AG04449 (cell line): ENCODE data around the gene USP34.
"Not testable (repeated sequence)": the region's sequence is repeated elsewhere in the genome, so short reads cannot be mapped to it uniquely, and the experiment has no call there.

Experiments used
- CTCF ChIA-PET: fragments of 350-600 bp; formaldehyde crosslinking; extraction: SDS; loops from one replicate; lab custom pipeline; 2021; ENCODE audit warnings: antibody characterized with exemption; lab: Yijun Ruan, JAX
- POLR2A ChIA-PET: fragments of 400-600, 350-600 bp; formaldehyde crosslinking; extraction: SDS; loops from one replicate; lab custom pipeline; 2020; ENCODE audit warnings: antibody characterized with exemption, inconsistent platforms; lab: Yijun Ruan, JAX
- DNase-seq: peaks from one replicate; pipeline ENCODE4 v3.0.0-alpha.2; 2010; ENCODE audit warnings: low read depth, low spot score
- H3K4me3 ChIP-seq: 2 replicates; pipeline ENCODE4 v1.5.1; 2011; ENCODE audit warnings: low read depth, mild to moderate bottlenecking, control low read depth, low read length
- TF ChIP-seq, protein P1 (sequence below): IDR thresholded peaks from one replicate; pipeline ENCODE4 v1.5.1; 2011; ENCODE audit warnings: mild to moderate bottlenecking, moderate library complexity, low read length, control low read depth, inconsistent platforms; ENCODE audit not compliant: insufficient read depth; ENCODE audit errors: missing control alignments

The USP34 gene

DNA sequence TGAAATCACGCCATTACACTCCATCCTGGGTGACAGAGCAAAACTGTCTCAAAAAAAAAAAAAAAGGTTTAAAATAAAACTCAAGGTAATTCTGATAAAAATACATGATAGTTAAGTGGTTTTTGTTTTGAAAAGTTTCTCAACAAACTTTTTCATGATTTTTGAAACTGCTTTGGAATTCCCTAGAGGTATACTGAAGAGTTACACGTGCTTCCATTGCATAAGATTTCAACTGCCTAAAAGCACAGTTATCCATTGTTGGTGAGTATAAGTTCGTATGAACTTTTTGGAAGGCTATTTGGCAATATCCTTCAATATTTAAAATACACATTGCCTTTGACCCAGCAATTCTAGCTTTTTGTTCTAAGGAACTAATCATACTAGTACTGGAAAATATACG lies 74.9 kb downstream of the USP34 start:
- H3K4me3 ChIP-seq, result no peak overlapping the region
- TF ChIP-seq, protein P1, sequence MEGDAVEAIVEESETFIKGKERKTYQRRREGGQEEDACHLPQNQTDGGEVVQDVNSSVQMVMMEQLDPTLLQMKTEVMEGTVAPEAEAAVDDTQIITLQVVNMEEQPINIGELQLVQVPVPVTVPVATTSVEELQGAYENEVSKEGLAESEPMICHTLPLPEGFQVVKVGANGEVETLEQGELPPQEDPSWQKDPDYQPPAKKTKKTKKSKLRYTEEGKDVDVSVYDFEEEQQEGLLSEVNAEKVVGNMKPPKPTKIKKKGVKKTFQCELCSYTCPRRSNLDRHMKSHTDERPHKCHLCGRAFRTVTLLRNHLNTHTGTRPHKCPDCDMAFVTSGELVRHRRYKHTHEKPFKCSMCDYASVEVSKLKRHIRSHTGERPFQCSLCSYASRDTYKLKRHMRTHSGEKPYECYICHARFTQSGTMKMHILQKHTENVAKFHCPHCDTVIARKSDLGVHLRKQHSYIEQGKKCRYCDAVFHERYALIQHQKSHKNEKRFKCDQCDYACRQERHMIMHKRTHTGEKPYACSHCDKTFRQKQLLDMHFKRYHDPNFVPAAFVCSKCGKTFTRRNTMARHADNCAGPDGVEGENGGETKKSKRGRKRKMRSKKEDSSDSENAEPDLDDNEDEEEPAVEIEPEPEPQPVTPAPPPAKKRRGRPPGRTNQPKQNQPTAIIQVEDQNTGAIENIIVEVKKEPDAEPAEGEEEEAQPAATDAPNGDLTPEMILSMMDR, result no peak
- ChIA-PET POLR2A (no interaction called here), CTCF (interaction anchor here (0.7 kb wide), 1 partner anchor 8 kb away, joined by 5 read pairs; no protein-coding TSS in a partner anchor)
- no peak for DNase-seq

DNA sequence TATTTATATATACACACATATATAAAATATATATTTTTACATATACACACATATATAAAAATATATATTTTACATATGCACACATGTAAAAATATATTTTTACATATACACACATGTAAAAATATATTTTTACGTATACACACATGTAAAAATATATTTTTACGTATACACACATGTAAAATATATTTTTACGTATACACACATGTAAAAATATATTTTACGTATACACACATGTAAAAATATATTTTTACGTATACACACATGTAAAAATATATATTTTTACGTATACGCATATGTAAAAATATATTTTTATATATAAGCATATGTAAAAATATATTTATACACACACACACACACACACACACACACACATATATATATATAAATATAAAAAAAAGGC lies 83.3 kb downstream of the USP34 start:
- H3K4me3 ChIP-seq, DNase-seq, CTCF ChIA-PET, POLR2A ChIA-PET: not testable (repeated sequence)

DNA sequence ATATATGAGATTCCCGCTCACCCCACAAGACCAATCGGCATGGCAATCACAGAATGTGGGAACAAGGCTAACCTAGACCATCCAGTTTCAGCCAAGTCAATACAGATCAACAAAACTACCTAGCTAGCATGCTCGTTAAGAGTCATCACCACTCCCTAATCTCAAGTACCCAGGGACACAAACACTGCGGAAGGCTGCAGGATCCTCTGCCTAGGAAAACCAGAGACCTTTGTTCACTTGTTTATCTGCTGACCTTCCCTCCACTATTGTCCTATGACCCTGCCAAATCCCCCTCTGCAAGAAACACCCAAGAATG lies 90.0 kb downstream of the USP34 start:
- CTCF ChIA-PET, result interaction anchor here (1.5 kb wide), 1 partner anchor 22 kb away, joined by 4 read pairs; no protein-coding TSS in a partner anchor
- POLR2A ChIA-PET, DNase-seq: not testable (repeated sequence)

DNA sequence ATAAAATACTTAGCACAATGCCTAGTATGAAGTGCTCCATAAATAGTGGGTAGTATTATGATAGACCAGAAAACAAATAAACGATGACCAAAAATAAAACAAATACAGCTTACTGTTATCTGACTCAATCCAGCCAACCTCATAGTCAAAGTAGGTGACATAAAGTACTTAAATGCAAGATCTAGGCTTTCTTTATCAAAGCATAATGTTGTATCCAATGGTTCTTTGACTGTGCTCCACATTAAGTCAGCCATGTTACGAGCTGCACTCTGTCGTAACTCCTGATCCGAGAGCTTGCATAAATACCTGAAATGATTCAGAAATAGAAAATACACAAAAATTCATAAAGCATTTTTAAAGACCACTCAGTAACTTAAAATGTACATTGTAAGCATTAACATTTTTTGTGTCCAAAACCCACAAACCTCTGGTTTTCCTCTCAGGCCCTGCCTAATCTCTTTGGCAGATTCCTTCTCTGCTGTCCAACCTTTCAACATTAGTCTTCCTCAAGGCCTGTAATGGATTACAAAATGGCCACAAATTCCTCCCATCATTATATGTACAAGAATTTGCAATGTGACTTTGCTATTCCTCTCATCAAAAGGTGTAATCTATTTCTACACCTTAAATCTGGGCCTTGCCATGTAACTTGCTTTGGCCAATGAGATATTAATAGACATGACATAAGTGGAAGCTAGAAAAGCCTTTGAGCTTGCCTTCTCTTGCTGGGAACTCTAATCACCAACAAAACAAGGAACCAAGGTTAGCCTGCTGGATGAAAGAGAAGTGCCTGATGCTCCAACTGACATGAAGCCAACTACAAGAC lies 90.6 kb downstream of the USP34 start:
- DNase-seq, result no peak
- no peak overlapping the region for H3K4me3 ChIP-seq
- ChIA-PET POLR2A (no interaction called here), CTCF (interaction anchor here (1.0 to 1.5 kb wide), 2 partner anchors 9 to 22 kb away, joined by 3 to 4 read pairs; no protein-coding TSS in a partner anchor)
- TF ChIP-seq, protein P1, result no peak

More for the DNA sequence above, 90.0 kb downstream of the USP34 start:
- not testable (repeated sequence) for H3K4me3 ChIP-seq

DNA sequence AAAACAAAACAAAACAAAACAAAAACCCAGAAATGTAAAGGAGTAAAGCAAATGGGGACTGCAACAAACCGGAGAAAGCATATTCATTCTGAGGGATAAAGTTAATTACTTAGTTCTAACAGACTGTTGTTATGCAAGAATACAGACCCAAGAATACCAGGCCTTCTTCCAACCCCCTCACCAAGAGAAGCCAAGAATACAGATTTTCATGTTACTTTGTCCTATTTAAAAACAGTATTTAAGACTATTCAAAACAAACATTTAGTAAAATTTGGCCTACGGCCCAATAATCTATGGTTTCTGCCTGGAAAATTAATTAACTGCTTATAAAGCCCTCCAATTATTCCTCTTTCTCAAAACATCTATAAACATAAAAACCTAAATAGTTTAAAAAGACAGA lies 91.4 kb downstream of the USP34 start:
- TF ChIP-seq, protein P1, result no peak
- CTCF ChIA-PET, result interaction anchor here (1.0 kb wide), 1 partner anchor 8 kb away, joined by 3 read pairs; no protein-coding TSS in a partner anchor
- DNase-seq, result no peak
- no peak overlapping the region for H3K4me3 ChIP-seq
- POLR2A ChIA-PET, result interaction anchor here (0.7 kb wide), 1 partner anchor 67 kb away, joined by 3 read pairs; no protein-coding TSS in a partner anchor

DNA sequence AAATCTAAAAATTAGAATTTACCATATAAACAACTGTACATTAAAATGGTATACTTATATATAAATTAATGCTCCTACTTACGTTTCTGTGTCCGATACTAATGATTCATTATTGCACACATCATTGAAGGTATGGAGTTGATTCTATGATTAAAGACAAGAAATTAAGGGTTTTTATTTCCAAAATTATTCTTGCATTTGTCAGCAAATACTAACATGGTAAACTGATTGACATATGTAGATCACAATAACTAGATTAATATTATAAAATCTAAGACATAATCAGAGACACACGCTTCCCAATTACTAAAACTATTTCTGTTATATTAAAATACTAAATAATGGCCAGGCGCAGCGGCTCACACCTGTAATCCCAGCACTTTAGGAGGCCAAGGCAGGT lies 92.6 kb downstream of the USP34 start:
- CTCF ChIA-PET, result interaction anchor here (1.3 kb wide), 1 partner anchor 13 kb away, joined by 4 read pairs; no protein-coding TSS in a partner anchor
- DNase-seq, result no peak
- TF ChIP-seq, protein P1, result no peak
- POLR2A ChIA-PET, result no interaction called here
- H3K4me3 ChIP-seq, result no peak overlapping the region

DNA sequence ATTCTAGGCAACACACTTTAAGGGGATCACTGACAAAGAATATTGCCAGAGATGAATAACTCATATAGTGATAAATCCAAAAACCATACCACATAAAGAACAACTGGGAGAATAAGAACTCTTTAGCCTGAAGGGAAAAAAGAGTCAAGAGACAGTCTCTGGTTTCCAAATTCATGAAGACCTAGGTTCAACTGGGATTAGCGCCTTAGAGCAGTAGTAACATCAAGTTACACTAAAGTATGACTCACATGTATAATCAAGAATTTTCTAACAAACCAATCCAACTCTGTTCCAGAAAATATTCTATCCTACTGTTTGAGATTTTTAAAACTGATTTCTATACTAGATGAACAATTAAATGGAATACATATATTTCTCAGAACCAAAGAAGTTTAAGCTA lies 93.8 kb downstream of the USP34 start:
- TF ChIP-seq, protein P1, result no peak
- ChIA-PET POLR2A (no interaction called here), CTCF (no interaction called here)
- no peak for DNase-seq
- no peak overlapping the region for H3K4me3 ChIP-seq
